ENCODE data around the gene MALSU1.

DNA sequence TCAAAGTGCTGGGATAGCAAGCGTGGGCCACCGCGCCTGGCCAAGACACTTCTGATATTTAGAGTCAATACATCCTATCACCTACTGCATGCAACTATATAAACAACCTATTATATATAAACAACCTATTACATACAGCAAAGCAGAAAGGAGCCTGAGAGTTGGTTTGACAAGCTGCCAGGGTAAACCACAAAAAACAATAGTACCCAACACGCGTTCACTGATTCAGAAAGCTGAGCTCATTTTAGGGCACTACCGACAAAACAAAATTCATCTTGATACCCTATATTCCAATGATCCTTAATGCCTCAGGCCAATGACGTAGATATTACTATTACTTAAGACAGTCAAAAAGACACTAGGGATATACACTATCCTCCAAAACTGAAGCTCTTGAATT lies 16.2 kb downstream of the MALSU1 start:
- TF ChIP-seq CTCF (IDR thresholded peaks at IDR 0.05), result no peak
- no peak for TF ChIP-seq POLR2A (IDR thresholded peaks at IDR 0.05)

Data from body of pancreas (tissue), 4 donors.